NCI-H1417 treated with DMSO at 0.1 percent for 48 hours (cell line): ENCODE measurements around the gene CROCC2.

ENCODE experiments used
- DNase-seq: peaks from one replicate; lab custom pipeline; 2025; lab: John Stamatoyannopoulos, UW

CROCC2 gene

GRCh38 chr2:240906141-240906910 is at the start of gene CROCC2:
CROCC2 (plus strand) TSS chr2:240906336; CDS start chr2:240906514, 178 bp downstream.
- DNase-seq: no peak

- DNase-seq: no peak
Observed at GRCh38 chr2:240857039-240858008, 48.8 kb upstream of the CROCC2 start.

GRCh38 chr2:240858321-240858720 is 47.8 kb upstream of the CROCC2 start:
- no peak for DNase-seq

GRCh38 chr2:240858871-240859270 is 47.3 kb upstream of the CROCC2 start:
- DNase-seq: no peak

GRCh38 chr2:240861547-240861946 is 44.6 kb upstream of the CROCC2 start:
- DNase-seq: no peak

GRCh38 chr2:240864475-240864874 is 41.7 kb upstream of the CROCC2 start:
- no peak for DNase-seq

- DNase-seq: no peak
Observed at GRCh38 chr2:240865391-240865790, 40.7 kb upstream of the CROCC2 start.

GRCh38 chr2:240868286-240869108 is 37.6 kb upstream of the CROCC2 start, which contains the start of gene AGXT:
AGXT (plus strand) TSS chr2:240868824; CDS start chr2:240868866, 42 bp downstream.
- DNase-seq: no peak

- DNase-seq: no peak
Observed at GRCh38 chr2:240869109-240869955, 36.8 kb upstream of the CROCC2 start.

GRCh38 chr2:240869956-240870875 is 35.9 kb upstream of the CROCC2 start:
- no peak for DNase-seq

GRCh38 chr2:240871071-240871958 is 34.8 kb upstream of the CROCC2 start:
- DNase-seq: no peak

GRCh38 chr2:240872317-240873097 is 33.6 kb upstream of the CROCC2 start:
- DNase-seq: no peak

- DNase-seq: no peak
Observed at GRCh38 chr2:240873098-240873788, 32.9 kb upstream of the CROCC2 start.

GRCh38 chr2:240873805-240874714 is 32.1 kb upstream of the CROCC2 start:
- DNase-seq: no peak

- no peak for DNase-seq
Observed at GRCh38 chr2:240874715-240875227, 31.4 kb upstream of the CROCC2 start.
